ENCODE measurements around the gene CTCFL.

CTCFL gene

GRCh38 chr20:57561356-57562279, 36.7 kb upstream of the CTCFL start:
- H3K27ac Mint-ChIP-seq: no peak overlapping the region

GRCh38 chr20:57560554-57561355, 35.8 kb upstream of the CTCFL start, which contains the start of gene PCK1:
TSS of gene PCK1 (plus strand) at chr20:57561110. CDS start at chr20:57561412, 302 bp downstream.
- H3K36me3 Mint-ChIP-seq (ENCODE audit: low read depth): no peaks in the 10 kb centered on the region
- no peak for DNase-seq
- peaks cover 24% of the 10 kb centered on the region for H3K27me3 Mint-ChIP-seq (ENCODE audit: low read depth, poor library complexity)
- no peak within 1 kb of the TSS for H3K27ac Mint-ChIP-seq
- H3K4me1 Mint-ChIP-seq: peaks cover 24% of the 10 kb centered on the region
- TF ChIP-seq, protein P1, sequence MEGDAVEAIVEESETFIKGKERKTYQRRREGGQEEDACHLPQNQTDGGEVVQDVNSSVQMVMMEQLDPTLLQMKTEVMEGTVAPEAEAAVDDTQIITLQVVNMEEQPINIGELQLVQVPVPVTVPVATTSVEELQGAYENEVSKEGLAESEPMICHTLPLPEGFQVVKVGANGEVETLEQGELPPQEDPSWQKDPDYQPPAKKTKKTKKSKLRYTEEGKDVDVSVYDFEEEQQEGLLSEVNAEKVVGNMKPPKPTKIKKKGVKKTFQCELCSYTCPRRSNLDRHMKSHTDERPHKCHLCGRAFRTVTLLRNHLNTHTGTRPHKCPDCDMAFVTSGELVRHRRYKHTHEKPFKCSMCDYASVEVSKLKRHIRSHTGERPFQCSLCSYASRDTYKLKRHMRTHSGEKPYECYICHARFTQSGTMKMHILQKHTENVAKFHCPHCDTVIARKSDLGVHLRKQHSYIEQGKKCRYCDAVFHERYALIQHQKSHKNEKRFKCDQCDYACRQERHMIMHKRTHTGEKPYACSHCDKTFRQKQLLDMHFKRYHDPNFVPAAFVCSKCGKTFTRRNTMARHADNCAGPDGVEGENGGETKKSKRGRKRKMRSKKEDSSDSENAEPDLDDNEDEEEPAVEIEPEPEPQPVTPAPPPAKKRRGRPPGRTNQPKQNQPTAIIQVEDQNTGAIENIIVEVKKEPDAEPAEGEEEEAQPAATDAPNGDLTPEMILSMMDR (IDR thresholded peaks at IDR 0.05): no peak
- peaks cover 4% of the 10 kb centered on the region for H3K9me3 Mint-ChIP-seq
- no peak within 1 kb of the TSS for H3K4me3 Mint-ChIP-seq

More at GRCh38 chr20:57561356-57562279, 36.7 kb upstream of the CTCFL start:
- Mint-ChIP-seq H3K4me3 (no peak overlapping the region), H3K4me1 (peaks cover 23% of the 10 kb centered on the region), H3K36me3 (ENCODE audit: low read depth) (no peaks in the 10 kb centered on the region), H3K9me3 (peaks cover 4% of the 10 kb centered on the region), H3K27me3 (ENCODE audit: low read depth, poor library complexity) (peaks cover 23% of the 10 kb centered on the region)
- DNase-seq: no peak
- TF ChIP-seq, protein P1 (IDR thresholded peaks at IDR 0.05): no peak

GRCh38 chr20:57559658-57560553, 35.0 kb upstream of the CTCFL start:
- Mint-ChIP-seq H3K4me1 (peaks cover 32% of the 10 kb centered on the region), H3K9me3 (peaks cover 4% of the 10 kb centered on the region), H3K27ac (no peak overlapping the region), H3K27me3 (ENCODE audit: low read depth, poor library complexity) (peaks cover 24% of the 10 kb centered on the region), H3K36me3 (ENCODE audit: low read depth) (no peaks in the 10 kb centered on the region), H3K4me3 (no peak overlapping the region)
- TF ChIP-seq, protein P1 (IDR thresholded peaks at IDR 0.05): no peak
- no peak for DNase-seq

GRCh38 chr20:57559289-57559634, 34.3 kb upstream of the CTCFL start:
- Mint-ChIP-seq H3K27me3 (ENCODE audit: low read depth, poor library complexity) (peaks cover 24% of the 10 kb centered on the region), H3K4me1 (peaks cover 39% of the 10 kb centered on the region), H3K36me3 (ENCODE audit: low read depth) (no peaks in the 10 kb centered on the region), H3K27ac (no peak overlapping the region), H3K4me3 (no peak overlapping the region), H3K9me3 (peaks cover 4% of the 10 kb centered on the region)
- TF ChIP-seq, protein P1 (IDR thresholded peaks at IDR 0.05): no peak
- DNase-seq: no peak

GRCh38 chr20:57558614-57559288, 33.8 kb upstream of the CTCFL start:
- Mint-ChIP-seq H3K4me3 (no peak overlapping the region), H3K27ac (no peak overlapping the region)

More at GRCh38 chr20:57558614-57559288, 33.8 kb upstream of the CTCFL start:
- no peaks in the 10 kb centered on the region for H3K36me3 Mint-ChIP-seq (ENCODE audit: low read depth)
- H3K27me3 Mint-ChIP-seq (ENCODE audit: low read depth, poor library complexity): peaks cover 24% of the 10 kb centered on the region
- H3K9me3 Mint-ChIP-seq: peaks cover 4% of the 10 kb centered on the region
- peaks cover 44% of the 10 kb centered on the region for H3K4me1 Mint-ChIP-seq
- no peak for DNase-seq
- TF ChIP-seq, protein P1 (IDR thresholded peaks at IDR 0.05): no peak

Data from nephron progenitor cell (in vitro differentiated cells).